Measurements from ENCODE around the gene ME3.

GRCh38 chr11:86579406-86579731 lies 93.0 kb downstream of the ME3 start:
- TF ChIP-seq, protein P1, sequence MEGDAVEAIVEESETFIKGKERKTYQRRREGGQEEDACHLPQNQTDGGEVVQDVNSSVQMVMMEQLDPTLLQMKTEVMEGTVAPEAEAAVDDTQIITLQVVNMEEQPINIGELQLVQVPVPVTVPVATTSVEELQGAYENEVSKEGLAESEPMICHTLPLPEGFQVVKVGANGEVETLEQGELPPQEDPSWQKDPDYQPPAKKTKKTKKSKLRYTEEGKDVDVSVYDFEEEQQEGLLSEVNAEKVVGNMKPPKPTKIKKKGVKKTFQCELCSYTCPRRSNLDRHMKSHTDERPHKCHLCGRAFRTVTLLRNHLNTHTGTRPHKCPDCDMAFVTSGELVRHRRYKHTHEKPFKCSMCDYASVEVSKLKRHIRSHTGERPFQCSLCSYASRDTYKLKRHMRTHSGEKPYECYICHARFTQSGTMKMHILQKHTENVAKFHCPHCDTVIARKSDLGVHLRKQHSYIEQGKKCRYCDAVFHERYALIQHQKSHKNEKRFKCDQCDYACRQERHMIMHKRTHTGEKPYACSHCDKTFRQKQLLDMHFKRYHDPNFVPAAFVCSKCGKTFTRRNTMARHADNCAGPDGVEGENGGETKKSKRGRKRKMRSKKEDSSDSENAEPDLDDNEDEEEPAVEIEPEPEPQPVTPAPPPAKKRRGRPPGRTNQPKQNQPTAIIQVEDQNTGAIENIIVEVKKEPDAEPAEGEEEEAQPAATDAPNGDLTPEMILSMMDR (IDR thresholded peaks at IDR 0.05; ENCODE audit: low read length), result no peak
- no peak for TF ChIP-seq EZH2 (optimal IDR thresholded peaks at IDR 0.05; ENCODE audit: low read depth, low read length)

All from MM.1S (cell line).